GM12891 (cell line): Measurements from ENCODE around the gene RYR2.

Experiments used
- POLR2AphosphoS5 ChIP-seq: IDR thresholded peaks from 2 replicates; pipeline ENCODE4 v1.6.1; 2011; ENCODE audit warnings: low read depth, low read length, control low read depth
- SPI1 ChIP-seq: IDR thresholded peaks from 2 replicates; pipeline ENCODE4 v1.6.1; 2011; ENCODE audit warnings: low read depth, low read length, control low read depth
- TAF1 ChIP-seq: IDR thresholded peaks from 2 replicates; pipeline ENCODE4 v1.6.1; 2011; ENCODE audit warnings: low read depth, low read length, control low read depth

- no peak for TF ChIP-seq POLR2AphosphoS5
- TF ChIP-seq TAF1: no peak
- no peak for TF ChIP-seq SPI1
Observed at GRCh38 chr1:237115035-237115434, 73.1 kb downstream of the RYR2 start.
